ENCODE data around the gene TPGS1.

The TPGS1 gene

DNA sequence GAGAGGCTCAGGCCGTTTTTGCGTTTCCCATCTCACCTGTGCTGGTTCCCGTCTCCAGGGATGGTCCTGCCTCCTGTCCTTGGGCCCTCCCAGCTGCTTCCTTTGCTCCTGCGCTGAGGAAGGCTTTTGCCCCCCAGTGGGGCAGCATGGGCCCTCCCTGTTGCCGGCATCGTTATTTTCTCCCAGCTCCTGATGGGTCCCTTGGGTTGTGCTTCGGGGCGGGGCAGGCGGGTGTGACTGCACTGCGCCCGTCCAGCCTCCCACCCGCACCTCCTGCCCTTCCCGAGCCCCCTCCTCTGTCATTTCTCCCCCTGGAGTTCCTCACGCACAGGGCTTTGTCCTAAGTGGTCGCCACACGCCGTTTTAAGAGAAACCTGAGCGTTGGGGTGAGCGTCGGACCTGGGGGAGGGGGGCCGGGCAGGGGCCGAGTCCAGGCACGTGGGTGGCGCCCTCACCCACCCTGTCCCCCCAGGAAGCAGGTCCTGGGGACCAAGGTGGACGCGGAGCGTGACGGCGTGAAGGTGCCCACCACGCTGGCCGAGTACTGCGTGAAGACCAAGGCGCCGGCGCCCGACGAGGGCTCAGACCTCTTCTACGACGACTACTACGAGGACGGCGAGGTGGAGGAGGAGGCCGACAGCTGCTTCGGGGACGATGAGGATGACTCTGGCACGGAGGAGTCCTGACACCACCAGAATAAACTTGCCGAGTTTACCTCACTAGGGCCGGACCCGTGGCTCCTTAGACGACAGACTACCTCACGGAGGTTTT, 33.8 kb downstream of the TPGS1 start:
- TF ChIP-seq MYC (IDR thresholded peaks at IDR 0.05; ENCODE audit: low read depth, low read length) (no peak), POLR2A (IDR thresholded peaks at IDR 0.05; ENCODE audit: extremely low read depth, insufficient read length) (no peak)
- TF ChIP-seq, protein P1, sequence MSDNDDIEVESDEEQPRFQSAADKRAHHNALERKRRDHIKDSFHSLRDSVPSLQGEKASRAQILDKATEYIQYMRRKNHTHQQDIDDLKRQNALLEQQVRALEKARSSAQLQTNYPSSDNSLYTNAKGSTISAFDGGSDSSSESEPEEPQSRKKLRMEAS (IDR thresholded peaks at IDR 0.05; ENCODE audit: low read depth, low read length): no peak
- TF ChIP-seq, protein P2, sequence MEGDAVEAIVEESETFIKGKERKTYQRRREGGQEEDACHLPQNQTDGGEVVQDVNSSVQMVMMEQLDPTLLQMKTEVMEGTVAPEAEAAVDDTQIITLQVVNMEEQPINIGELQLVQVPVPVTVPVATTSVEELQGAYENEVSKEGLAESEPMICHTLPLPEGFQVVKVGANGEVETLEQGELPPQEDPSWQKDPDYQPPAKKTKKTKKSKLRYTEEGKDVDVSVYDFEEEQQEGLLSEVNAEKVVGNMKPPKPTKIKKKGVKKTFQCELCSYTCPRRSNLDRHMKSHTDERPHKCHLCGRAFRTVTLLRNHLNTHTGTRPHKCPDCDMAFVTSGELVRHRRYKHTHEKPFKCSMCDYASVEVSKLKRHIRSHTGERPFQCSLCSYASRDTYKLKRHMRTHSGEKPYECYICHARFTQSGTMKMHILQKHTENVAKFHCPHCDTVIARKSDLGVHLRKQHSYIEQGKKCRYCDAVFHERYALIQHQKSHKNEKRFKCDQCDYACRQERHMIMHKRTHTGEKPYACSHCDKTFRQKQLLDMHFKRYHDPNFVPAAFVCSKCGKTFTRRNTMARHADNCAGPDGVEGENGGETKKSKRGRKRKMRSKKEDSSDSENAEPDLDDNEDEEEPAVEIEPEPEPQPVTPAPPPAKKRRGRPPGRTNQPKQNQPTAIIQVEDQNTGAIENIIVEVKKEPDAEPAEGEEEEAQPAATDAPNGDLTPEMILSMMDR (IDR thresholded peaks at IDR 0.05; ENCODE audit: low read depth, low read length): no peak
- DNase-seq (ENCODE audit: low read depth): no peak
- H3K4me3 ChIP-seq (ENCODE audit: low read depth, low read length): no peak overlapping the region

DNA sequence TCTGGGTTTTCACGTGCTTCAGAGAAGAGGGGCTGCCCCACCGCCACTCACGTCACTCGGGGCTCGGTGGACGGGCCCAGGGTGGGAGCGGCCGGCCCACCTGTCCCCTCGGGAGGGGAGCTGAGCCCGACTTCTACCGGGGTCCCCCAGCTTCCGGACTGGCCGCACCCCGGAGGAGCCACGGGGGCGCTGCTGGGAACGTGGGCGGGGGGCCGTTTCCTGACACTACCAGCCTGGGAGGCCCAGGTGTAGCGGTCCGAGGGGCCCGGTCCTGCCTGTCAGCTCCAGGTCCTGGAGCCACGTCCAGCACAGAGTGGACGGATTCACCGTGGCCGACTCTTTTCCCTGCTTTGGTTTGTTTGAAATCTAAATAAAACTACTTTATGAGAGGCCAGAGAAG, 34.4 kb downstream of the TPGS1 start:
- no peak for TF ChIP-seq POLR2A (IDR thresholded peaks at IDR 0.05; ENCODE audit: extremely low read depth, insufficient read length)
- TF ChIP-seq, protein P2 (IDR thresholded peaks at IDR 0.05; ENCODE audit: low read depth, low read length): no peak
- TF ChIP-seq, protein P1 (IDR thresholded peaks at IDR 0.05; ENCODE audit: low read depth, low read length): no peak
- TF ChIP-seq MYC (IDR thresholded peaks at IDR 0.05; ENCODE audit: low read depth, low read length): no peak
- H3K4me3 ChIP-seq (ENCODE audit: low read depth, low read length): no peak overlapping the region
- DNase-seq (ENCODE audit: low read depth): no peak

DNA sequence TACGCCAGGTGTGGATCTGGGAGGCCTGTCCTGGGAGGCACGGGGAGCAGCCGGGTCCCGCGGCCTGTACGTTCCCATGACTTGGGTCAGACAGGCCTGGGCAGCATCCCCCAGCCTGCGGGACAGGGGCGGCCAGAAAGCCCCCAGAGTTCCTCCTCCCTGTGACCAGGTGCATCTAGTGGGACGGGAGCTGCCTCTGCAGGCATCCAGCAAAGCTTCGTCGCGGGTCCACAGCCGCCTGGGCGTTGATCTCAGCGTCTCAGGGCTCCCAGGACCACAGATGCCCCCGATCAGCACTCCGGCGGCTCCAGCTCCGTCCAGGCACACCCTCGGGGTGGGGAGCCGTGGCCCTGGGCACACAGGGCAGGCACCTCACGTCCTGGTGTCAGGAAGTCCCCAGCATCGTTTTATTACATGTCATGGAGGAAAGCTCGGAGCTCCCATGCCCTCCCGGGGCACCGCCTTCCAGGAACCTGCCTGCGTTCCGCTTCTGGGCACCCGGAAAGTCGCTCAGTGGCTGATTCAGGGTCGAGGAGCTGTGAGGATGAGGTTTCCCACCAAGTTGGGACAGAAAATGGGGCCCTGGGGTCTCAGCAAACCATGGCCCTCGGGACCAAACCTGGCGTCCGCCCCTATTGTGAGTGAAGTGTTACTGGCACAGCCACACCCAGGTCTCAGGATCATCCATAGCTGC, 35.0 kb downstream of the TPGS1 start:
- DNase-seq (ENCODE audit: low read depth): no peak
- TF ChIP-seq, protein P1 (IDR thresholded peaks at IDR 0.05; ENCODE audit: low read depth, low read length): no peak
- no peak for TF ChIP-seq MYC (IDR thresholded peaks at IDR 0.05; ENCODE audit: low read depth, low read length)
- TF ChIP-seq, protein P2 (IDR thresholded peaks at IDR 0.05; ENCODE audit: low read depth, low read length): no peak
- no peak for TF ChIP-seq POLR2A (IDR thresholded peaks at IDR 0.05; ENCODE audit: extremely low read depth, insufficient read length)
- H3K4me3 ChIP-seq (ENCODE audit: low read depth, low read length): no peak overlapping the region

DNA sequence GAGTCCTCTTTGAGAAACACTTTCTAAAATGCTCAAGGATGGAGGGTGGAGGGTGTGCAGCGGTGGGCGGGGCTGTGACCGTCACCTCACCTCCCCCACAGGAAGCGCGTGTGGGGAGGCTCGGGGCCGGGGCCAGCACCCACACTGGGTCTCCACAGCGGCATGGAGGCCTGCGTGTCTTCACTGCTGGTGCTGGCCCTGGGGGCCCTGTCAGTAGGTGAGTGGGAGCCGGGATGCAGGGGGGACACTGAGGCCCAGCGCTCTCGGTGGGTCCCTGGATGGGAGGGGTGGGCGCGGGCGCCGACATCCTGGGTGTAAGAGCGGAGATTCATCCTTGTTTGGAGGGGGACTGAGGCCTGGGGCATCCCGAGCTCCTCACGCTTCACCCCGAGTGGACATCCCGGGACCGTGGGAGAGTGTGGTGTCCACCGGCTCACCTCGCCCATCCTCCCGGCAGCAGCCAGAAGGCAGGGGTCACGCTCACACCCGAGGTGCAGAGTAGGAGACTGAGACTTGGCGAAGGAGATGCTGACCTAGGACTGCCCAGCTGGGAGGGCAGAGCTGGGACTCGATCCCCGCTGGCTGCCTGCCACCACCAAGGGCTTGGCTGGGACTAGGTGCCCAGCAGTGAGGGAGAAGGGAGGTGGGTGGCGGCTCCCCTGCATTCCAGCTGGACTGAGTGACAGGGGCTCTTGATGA, 36.8 kb downstream of the TPGS1 start, which contains the start of gene GZMM:
GZMM (plus strand) TSS at position 144 of the 699 bp plus-strand sequence; CDS start at position 163, 19 bp downstream.
- no peak for DNase-seq (ENCODE audit: low read depth)
- TF ChIP-seq, protein P1 (IDR thresholded peaks at IDR 0.05; ENCODE audit: low read depth, low read length): no peak
- no peak within 1 kb of the TSS for H3K4me3 ChIP-seq (ENCODE audit: low read depth, low read length)

DNA sequence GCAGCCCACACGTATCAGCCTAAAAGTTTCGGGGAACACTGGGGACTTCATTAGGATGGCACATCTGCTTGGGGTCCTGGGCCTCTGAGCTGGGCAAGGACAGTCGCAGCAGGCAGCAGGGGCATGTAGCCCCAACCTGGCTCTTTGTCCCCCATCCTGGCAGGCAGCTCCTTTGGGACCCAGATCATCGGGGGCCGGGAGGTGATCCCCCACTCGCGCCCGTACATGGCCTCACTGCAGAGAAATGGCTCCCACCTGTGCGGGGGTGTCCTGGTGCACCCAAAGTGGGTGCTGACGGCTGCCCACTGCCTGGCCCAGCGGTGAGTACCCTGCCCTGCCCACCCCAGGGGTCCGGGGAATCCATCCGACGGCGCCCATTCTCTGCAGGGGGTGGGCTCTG, 39.8 kb downstream of the TPGS1 start:
- DNase-seq (ENCODE audit: low read depth): no peak
- TF ChIP-seq, protein P2 (IDR thresholded peaks at IDR 0.05; ENCODE audit: low read depth, low read length): no peak
- no peak overlapping the region for H3K4me3 ChIP-seq (ENCODE audit: low read depth, low read length)
